HG03139 (cell line): ENCODE results near the gene SLC8A1.

Source experiments
- ATAC-seq: cut with Tn5 transposase; IDR thresholded peaks from one replicate; pipeline ENCODE4 v1.9.1; 2021; ENCODE audit not compliant: unreplicated experiment

Gene SLC8A1

GRCh38 chr2:40428439-40428838 is 23.5 kb downstream of the SLC8A1 start:
- no peak for ATAC-seq

- no peak for ATAC-seq
Measured at GRCh38 chr2:40421631-40422297, 30.1 kb downstream of the SLC8A1 start.

GRCh38 chr2:40420478-40420877 is 31.4 kb downstream of the SLC8A1 start:
- ATAC-seq = no peak

GRCh38 chr2:40419364-40419762 is 32.5 kb downstream of the SLC8A1 start:
- ATAC-seq = no peak

GRCh38 chr2:40418614-40419363 is 33.1 kb downstream of the SLC8A1 start:
- ATAC-seq = no peak

GRCh38 chr2:40416486-40416885 is 35.4 kb downstream of the SLC8A1 start:
- no peak for ATAC-seq

GRCh38 chr2:40415391-40415790 is 36.5 kb downstream of the SLC8A1 start:
- no peak for ATAC-seq

- no peak for ATAC-seq
Measured at GRCh38 chr2:40412456-40412855, 39.4 kb downstream of the SLC8A1 start.

- ATAC-seq = no peak
Measured at GRCh38 chr2:40410695-40411094, 41.2 kb downstream of the SLC8A1 start.

GRCh38 chr2:40409734-40410133 is 42.2 kb downstream of the SLC8A1 start:
- no peak for ATAC-seq

GRCh38 chr2:40406485-40407289 is 45.2 kb downstream of the SLC8A1 start:
- no peak for ATAC-seq

GRCh38 chr2:40405465-40405864 is 46.4 kb downstream of the SLC8A1 start:
- ATAC-seq = no peak

GRCh38 chr2:40404517-40404916 is 47.4 kb downstream of the SLC8A1 start:
- ATAC-seq = no peak

- no peak for ATAC-seq
Measured at GRCh38 chr2:40403233-40403836, 48.6 kb downstream of the SLC8A1 start.

GRCh38 chr2:40401896-40402295 is 50.0 kb downstream of the SLC8A1 start:
- ATAC-seq = no peak

GRCh38 chr2:40400336-40400953 is 51.4 kb downstream of the SLC8A1 start:
- no peak for ATAC-seq

- no peak for ATAC-seq
Measured at GRCh38 chr2:40397765-40398164, 54.1 kb downstream of the SLC8A1 start.

- no peak for ATAC-seq
Measured at GRCh38 chr2:40396124-40396523, 55.8 kb downstream of the SLC8A1 start.

GRCh38 chr2:40395169-40396073 is 56.5 kb downstream of the SLC8A1 start:
- ATAC-seq = no peak

- ATAC-seq = no peak
Measured at GRCh38 chr2:40394597-40394996, 57.3 kb downstream of the SLC8A1 start.
